H1 (cell line): ENCODE measurements around the gene ICAM3. TPM values are rescaled to one million over a fixed set of nuclear protein-coding genes. Genes with fewer than 3 reads are reported as not detected.

ENCODE experiments used
- CTCF ChIA-PET: fragments of 300-600 bp; sonication (Branson Sonifier 250); formaldehyde crosslinking; loops from one replicate; lab custom pipeline; 2021; ENCODE audit not compliant: partially characterized antibody; lab: Charles Lee
- POLR2A ChIA-PET: fragments of 300-600 bp; sonication (Branson Sonifier 250); formaldehyde crosslinking; loops from one replicate; lab custom pipeline; 2021; ENCODE audit warnings: inconsistent platforms; ENCODE audit not compliant: partially characterized antibody; lab: Charles Lee
- DNase-seq, 2 experiments: peaks; one replicate each; pipeline versions ENCODE4 v3.0.0 to v3.0.0-alpha.2; 2010 to 2022; ENCODE audit warnings: low spot score in 2 of 2, low read depth in 1 of 2, mixed read lengths in 1 of 2
- FAIRE-seq: peaks from 2 replicates; lab custom pipeline; 2011; peaks lifted over from hg19 to GRCh38; lab: Jason Lieb, UNC
- H2AFZ ChIP-seq: 2 replicates; pipeline ENCODE4 v1.8.1; 2012; ENCODE audit warnings: low read length, inconsistent platforms
- H2AK5ac ChIP-seq: 2 replicates; pipeline ENCODE4 v1.6.1; 2013; ENCODE audit warnings: low read depth, low read length
- H2BK120ac ChIP-seq: replicated peaks from 2 replicates; pipeline ENCODE3; 2013; ENCODE audit warnings: low read depth, low read length, inconsistent platforms
- H2BK12ac ChIP-seq: 2 replicates; pipeline ENCODE4 v1.6.1; 2013; ENCODE audit warnings: low read depth, low read length
- H2BK15ac ChIP-seq: 2 replicates; pipeline ENCODE4 v1.6.1; 2013; ENCODE audit warnings: low read length
- H2BK20ac ChIP-seq: 2 replicates; pipeline ENCODE4 v1.6.1; 2013; ENCODE audit warnings: low read length
- H2BK5ac ChIP-seq: 2 replicates; pipeline ENCODE4 v1.6.1; 2013; ENCODE audit warnings: low read depth, low read length
- H3K14ac ChIP-seq: 2 replicates; pipeline ENCODE4 v1.6.1; 2013; ENCODE audit warnings: inconsistent platforms; ENCODE audit not compliant: insufficient read length
- H3K18ac ChIP-seq: 2 replicates; pipeline ENCODE4 v1.6.1; 2013; ENCODE audit warnings: low read length; ENCODE audit errors: extremely low read depth
- H3K23ac ChIP-seq: 2 replicates; pipeline ENCODE4 v1.6.1; 2013; ENCODE audit warnings: inconsistent platforms; ENCODE audit not compliant: insufficient read length
- H3K23me2 ChIP-seq: 2 replicates; pipeline ENCODE4 v1.6.1; 2013; ENCODE audit warnings: low read depth, low read length
- H3K27ac ChIP-seq: 2 replicates; pipeline ENCODE4 v1.6.1; 2011; ENCODE audit warnings: low read depth, low read length, inconsistent platforms
- H3K27me3 ChIP-seq, 4 experiments: replicated peaks in 1 of 4; 1 replicate in 1 of 4; 2 replicates in 3 of 4; pipeline versions ENCODE4 v1.6.1 to v1.8.1; 2011 to 2013; ENCODE audit warnings: low read length in 3 of 4, mild to moderate bottlenecking in 3 of 4, inconsistent platforms in 2 of 4, mixed read lengths in 2 of 4, moderate library complexity in 1 of 4; ENCODE audit not compliant: control insufficient read depth in 3 of 4, insufficient read depth in 3 of 4; ENCODE audit errors: extremely low read depth in 1 of 4
- H3K36me3 ChIP-seq, 4 experiments: 2 replicates each; pipeline versions ENCODE4 v1.6.1 to v1.8.1; 2011 to 2013; ENCODE audit warnings: mild to moderate bottlenecking in 4 of 4, low read length in 3 of 4, moderate library complexity in 2 of 4, control low read depth in 1 of 4, inconsistent platforms in 1 of 4; ENCODE audit not compliant: insufficient read depth in 4 of 4, control insufficient read depth in 2 of 4
- H3K4ac ChIP-seq: replicated peaks from 2 replicates; pipeline ENCODE3; 2013; ENCODE audit warnings: low read length, low read depth, mixed read lengths, inconsistent platforms; ENCODE audit not compliant: insufficient read length
- H3K4me1 ChIP-seq, 4 experiments: replicated peaks in 1 of 4; 1 replicate in 1 of 4; 2 replicates in 3 of 4; pipeline versions ENCODE4 v1.6.1 to v1.8.1; 2011 to 2013; ENCODE audit warnings: low read length in 3 of 4, inconsistent platforms in 2 of 4, mixed read lengths in 1 of 4; ENCODE audit not compliant: insufficient read depth in 4 of 4, control insufficient read depth in 3 of 4
- H3K4me2 ChIP-seq, 2 experiments: 2 replicates each; pipeline versions ENCODE4 v1.6.1 to v1.8.1; 2011 to 2013; ENCODE audit warnings: low read depth in 2 of 2, low read length in 2 of 2, control low read depth in 1 of 2, inconsistent platforms in 1 of 2, mild to moderate bottlenecking in 1 of 2; ENCODE audit not compliant: insufficient read depth in 1 of 2
- H3K4me3 ChIP-seq, 4 experiments: fragments of 200-600, 300-600 bp in 1 of 4; sonication (generic), shearing (Covaris generic), sonication (Bioruptor Twin) in 1 of 4; 2 replicates each; pipeline versions ENCODE4 v1.5.1 to v1.8.1; 2011 to 2016; ENCODE audit warnings: low read length in 4 of 4, low read depth in 3 of 4, control low read depth in 2 of 4, inconsistent platforms in 2 of 4, mild to moderate bottlenecking in 2 of 4, mixed read lengths in 1 of 4, moderate library complexity in 1 of 4; ENCODE audit not compliant: insufficient read depth in 2 of 4; ENCODE audit errors: extremely low read depth in 1 of 4
- H3K56ac ChIP-seq: replicated peaks from 2 replicates; pipeline ENCODE3; 2013; ENCODE audit warnings: low read depth, mild to moderate bottlenecking, mixed read lengths, low read length, inconsistent platforms; ENCODE audit not compliant: insufficient read length
- H3K79me1 ChIP-seq: 2 replicates; pipeline ENCODE4 v1.6.1; 2013; ENCODE audit warnings: low read depth, low read length, control low read depth
- H3K79me2 ChIP-seq, 2 experiments: 2 replicates each; pipeline versions ENCODE4 v1.6.1 to v1.8.1; 2012 to 2013; ENCODE audit warnings: low read length in 2 of 2, mild to moderate bottlenecking in 2 of 2, inconsistent platforms in 1 of 2; ENCODE audit not compliant: insufficient read depth in 2 of 2, control insufficient read depth in 1 of 2
- H3K9ac ChIP-seq, 4 experiments: replicated peaks in 1 of 4; 1 replicate in 1 of 4; 2 replicates in 3 of 4; pipeline versions ENCODE4 v1.6.1 to v1.8.1; 2011 to 2013; ENCODE audit warnings: low read depth in 3 of 4, low read length in 3 of 4, control low read depth in 2 of 4, mild to moderate bottlenecking in 2 of 4, moderate library complexity in 2 of 4, inconsistent platforms in 1 of 4; ENCODE audit errors: extremely low read depth in 1 of 4
- H3K9me3 ChIP-seq, 2 experiments: 2 replicates each; pipeline versions ENCODE4 v1.6.1 to v1.8.1; 2012 to 2013; ENCODE audit warnings: mild to moderate bottlenecking in 2 of 2, moderate library complexity in 2 of 2, control low read depth in 1 of 2, inconsistent platforms in 1 of 2, low read depth in 1 of 2, low read length in 1 of 2, mixed read lengths in 1 of 2; ENCODE audit not compliant: insufficient read depth in 2 of 2
- H4K20me1 ChIP-seq, 2 experiments: replicated peaks in 1 of 2; 2 replicates each; pipeline versions ENCODE3 to v1.8.1; 2011 to 2013; ENCODE audit warnings: inconsistent platforms in 2 of 2, low read length in 2 of 2, mild to moderate bottlenecking in 1 of 2; ENCODE audit not compliant: insufficient read depth in 2 of 2, control insufficient read depth in 1 of 2
- H4K5ac ChIP-seq: 2 replicates; pipeline ENCODE4 v1.6.1; 2013; ENCODE audit warnings: low read length, low read depth, mixed read lengths, inconsistent platforms; ENCODE audit not compliant: insufficient read length
- H4K8ac ChIP-seq: 2 replicates; pipeline ENCODE4 v1.8.0; 2013; ENCODE audit warnings: mild to moderate bottlenecking, moderate library complexity, low read length, inconsistent platforms; ENCODE audit not compliant: insufficient read depth; ENCODE audit errors: extremely low read depth
- H4K91ac ChIP-seq: replicated peaks from 2 replicates; pipeline ENCODE3; 2013; ENCODE audit warnings: low read length, mixed read lengths, inconsistent platforms; ENCODE audit not compliant: insufficient read length
- CEBPB ChIP-seq: IDR thresholded peaks from 2 replicates; pipeline ENCODE4 v1.6.1; 2012; ENCODE audit warnings: low read depth, low read length
- EP300 ChIP-seq, 2 experiments: IDR thresholded peaks; 1 replicate in 1 of 2; 2 replicates in 1 of 2; pipeline ENCODE4 v1.6.1; 2011 to 2012; ENCODE audit warnings: low read depth in 2 of 2, low read length in 2 of 2, mild to moderate bottlenecking in 2 of 2, borderline replicate concordance in 1 of 2, inconsistent platforms in 1 of 2, moderate library complexity in 1 of 2
- GABPA ChIP-seq: IDR thresholded peaks from 2 replicates; pipeline ENCODE4 v1.6.1; 2011; ENCODE audit warnings: mild to moderate bottlenecking, low read length, moderate library complexity, borderline replicate concordance; ENCODE audit not compliant: insufficient read depth
- SIX5 ChIP-seq: IDR thresholded peaks from 2 replicates; pipeline ENCODE4 v1.6.1; 2011; ENCODE audit warnings: mild to moderate bottlenecking, low read depth, low read length
- SP4 ChIP-seq: IDR thresholded peaks from 2 replicates; pipeline ENCODE4 v1.6.1; 2012; ENCODE audit warnings: low read length, inconsistent platforms
- SRF ChIP-seq: IDR thresholded peaks from 2 replicates; pipeline ENCODE4 v1.6.1; 2011; ENCODE audit warnings: mild to moderate bottlenecking, low read depth, low read length, moderate library complexity
- TAF7 ChIP-seq: optimal IDR thresholded peaks from 2 replicates; pipeline ENCODE3; 2011; ENCODE audit warnings: low read depth, mild to moderate bottlenecking, inconsistent platforms, low read length, moderate library complexity, borderline replicate concordance
- YY1 ChIP-seq: IDR thresholded peaks from 2 replicates; pipeline ENCODE4 v1.6.1; 2011; ENCODE audit warnings: low read depth, mild to moderate bottlenecking, low read length
- WGBS, 2 experiments: shearing (Covaris generic) in 1 of 2; methylation state at CpG; one replicate each; pipeline versions ENCODE4 v1.1.6 to v1.1.7; 2013 to 2015; ENCODE audit warnings: low lambda C conversion rate in 2 of 2, mixed read lengths in 2 of 2, inconsistent platforms in 1 of 2, low coverage in 1 of 2, missing lambda C conversion rate in 1 of 2; ENCODE audit not compliant: insufficient replicate concordance in 2 of 2, insufficient coverage in 1 of 2, insufficient read length in 1 of 2; ENCODE audit errors: extremely low coverage in 1 of 2, missing lambda C conversion rate in 1 of 2; 5-methylcytosine and 5-hydroxymethylcytosine counted together
- polyA plus RNA-seq, 7 experiments: library from polyadenylated mRNA; depleted of rRNA in 3 of 7; stranded (reverse) in 5 of 7; unstranded in 2 of 7; fragments of >200 nt in 5 of 7; fragments of 200-250 nt in 2 of 7; gene quantifications; 1 replicate in 5 of 7; 2 replicates in 1 of 7; 4 replicates in 1 of 7; pipeline versions ENCODE4 v1.2.1 to v1.2.3, GENCODE V29; 2011 to 2013; ENCODE audit warnings: missing spikeins in 2 of 7, mixed read lengths in 2 of 7
- total RNA-seq: library from RNA; stranded (reverse); fragmentation: NEBNext Ultra II Directional; extraction: Animal tissue kit (Norgen Biotek cat#: 25700); gene quantifications from 2 replicates; pipeline ENCODE4 v1.2.1, GENCODE V29; 2021
- TF ChIP-seq, protein P1 (sequence below): IDR thresholded peaks from 2 replicates; pipeline ENCODE4 v1.6.1; 2011; ENCODE audit warnings: low read length, improper control_type of control experiment

ICAM3 gene
- total and polyA plus RNA-seq, 2 of the 8 experiments (the other 6 are each of a cell fraction or from before 2014, with no cell fraction given), result 15.4 to 16.5 TPM

GRCh38 chr19:10284960-10285278, 54.5 kb downstream of the ICAM3 start:
- no peak overlapping the region for H2BK20ac ChIP-seq
- H2BK5ac ChIP-seq, result no peak overlapping the region
- TF ChIP-seq YY1 (no peak), EP300 (IDR thresholded peaks at IDR 0.05; ENCODE audit: borderline replicate concordance in 1 of 2, low read depth in 2 of 2, low read length in 2 of 2) (no peak), SP4 (no peak), CEBPB (no peak), SIX5 (no peak), GABPA (no peak), SRF (no peak), TAF7 (no peak)
- TF ChIP-seq, protein P1, sequence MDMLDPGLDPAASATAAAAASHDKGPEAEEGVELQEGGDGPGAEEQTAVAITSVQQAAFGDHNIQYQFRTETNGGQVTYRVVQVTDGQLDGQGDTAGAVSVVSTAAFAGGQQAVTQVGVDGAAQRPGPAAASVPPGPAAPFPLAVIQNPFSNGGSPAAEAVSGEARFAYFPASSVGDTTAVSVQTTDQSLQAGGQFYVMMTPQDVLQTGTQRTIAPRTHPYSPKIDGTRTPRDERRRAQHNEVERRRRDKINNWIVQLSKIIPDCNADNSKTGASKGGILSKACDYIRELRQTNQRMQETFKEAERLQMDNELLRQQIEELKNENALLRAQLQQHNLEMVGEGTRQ, result no peak
- no peak overlapping the region for H3K18ac ChIP-seq
- H3K27me3 ChIP-seq, result peaks cover 12 to 32% (median 22%) of the 10 kb centered on the region in 4 experiments
- H3K27ac ChIP-seq, result no peak overlapping the region
- no peaks in the 10 kb centered on the region for H3K79me2 ChIP-seq
- H3K4ac ChIP-seq, result no peak overlapping the region
- no peaks in the 10 kb centered on the region for H3K36me3 ChIP-seq
- no peaks in the 10 kb centered on the region for H3K9me3 ChIP-seq
- no peak overlapping the region; the same call in 1 of the 2 replicates for H2BK12ac ChIP-seq
- CTCF ChIA-PET, result interaction anchor here (1.0 to 11.6 kb wide), 4 partner anchors 15 to 51 kb away, joined by 3 to 94 read pairs (median 12); partner anchors contain the start of gene ICAM1
- no peak overlapping the region for H3K4me2 ChIP-seq
- H3K79me1 ChIP-seq, result no peaks in the 10 kb centered on the region; the same call in 1 of the 2 replicates
- H3K4me1 ChIP-seq, result peaks cover 0 to 17% (median 8%) of the 10 kb centered on the region in 4 experiments; a peak in 6 of 7 replicates
- H4K91ac ChIP-seq, result no peak overlapping the region
- no peak overlapping the region for H3K4me3 ChIP-seq
- H3K56ac ChIP-seq, result no peak overlapping the region
- H4K8ac ChIP-seq, result no peak overlapping the region
- H2BK120ac ChIP-seq, result no peak overlapping the region
- H3K14ac ChIP-seq, result no peak overlapping the region
- FAIRE-seq (no peak), DNase-seq (no peak)
- POLR2A ChIA-PET, result interaction anchor here (0.9 kb wide), 2 partner anchors 23 to 38 kb away, joined by 3 read pairs; no protein-coding TSS in a partner anchor
- 94% methylated on average over 13 of the region's 13 CpGs; no CpG with 5 or more reads in 1 of the 2 experiments for WGBS, 2 experiments
- H2AK5ac ChIP-seq, result no peak overlapping the region
- no peaks in the 10 kb centered on the region for H4K20me1 ChIP-seq
- no peak overlapping the region for H3K23ac ChIP-seq
- H4K5ac ChIP-seq, result no peak overlapping the region
- H2AFZ ChIP-seq, result no peak overlapping the region
- H3K23me2 ChIP-seq, result peaks cover 11% of the 10 kb centered on the region; the same call in 1 of the 2 replicates
- no peak overlapping the region for H3K9ac ChIP-seq
- no peak overlapping the region for H2BK15ac ChIP-seq
